Measurements from ENCODE around the gene CPNE8. TPM values are rescaled to one million over a fixed set of nuclear protein-coding genes. Genes with fewer than 3 reads are reported as not detected.

Gene CPNE8
- total and polyA plus RNA-seq, 10 of the 15 experiments (the other 5 are each of a cell fraction or from before 2014, with no cell fraction given) = 11.3 to 38.4 (median 18.9) TPM

DNA sequence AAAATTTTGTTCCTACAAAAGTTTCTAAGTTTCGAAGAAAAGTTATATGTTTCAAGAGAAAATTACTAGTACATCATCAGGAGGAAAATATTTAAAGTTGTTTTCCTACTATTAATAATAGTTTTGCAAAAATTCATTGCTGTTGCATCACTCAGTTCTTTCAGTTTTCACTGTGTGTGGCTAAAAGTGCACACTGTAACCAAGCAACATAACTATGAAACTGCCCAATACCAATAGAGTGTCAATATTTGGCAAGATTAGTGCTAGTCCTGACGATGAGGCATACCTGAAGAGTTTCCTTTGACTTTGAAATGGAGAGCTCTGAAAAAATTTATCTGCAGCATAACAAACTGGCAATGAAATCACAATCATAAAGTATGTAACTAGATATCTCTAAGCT lies 194.3 kb downstream of the CPNE8 start:
- ChIA-PET SMC1A (ENCODE audit: uncharacterized antibody, unreplicated experiment) (interaction anchor here (0.8 to 2.0 kb wide), 3 partner anchors 18 to 61 kb away, joined by 3 to 7 read pairs (median 4); no protein-coding TSS in a partner anchor), CTCF (interaction anchor here (0.6 to 0.8 kb wide), 2 partner anchors 18 to 114 kb away, joined by 3 read pairs; no protein-coding TSS in a partner anchor), RAD21 (ENCODE audit: unreplicated experiment) (interaction anchor here (2.2 kb wide), 1 partner anchor 184 kb away, joined by 4 read pairs; no protein-coding TSS in a partner anchor), POLR2A (interaction anchor here (0.7 kb wide), 1 partner anchor 388 kb away, joined by 4 read pairs; no protein-coding TSS in a partner anchor)
- peak; percentile 96 for ATAC-seq
- Histone ChIP-seq H3K4me2 (ENCODE audit: control insufficient read depth, insufficient read depth) (0 out of 2 replicates have a peak overlapping the region, but pooled peaks have one; percentile 25), H3K4me3 (no peak overlapping the region), H3K9ac (ENCODE audit: control insufficient read depth, insufficient read depth, low read length) (no peak overlapping the region), H3K36me3 (ENCODE audit: control insufficient read depth in 2 of 2, insufficient read depth in 2 of 2, low read length in 1 of 2) (0 out of 4 replicates have a peak, but pooled peaks cover 0 to 5% of the 10 kb centered on the region in 2 experiments), H3K79me2 (ENCODE audit: control insufficient read depth, insufficient read depth, low read length) (no peaks in the 10 kb centered on the region), H3K9me3 (replicated peaks; ENCODE audit: control insufficient read depth, insufficient read depth, low read length) (no peaks in the 10 kb centered on the region; the same call in 2 of the 3 replicates), H3K27me3 (replicated peaks in 1 of 2; ENCODE audit: control insufficient read depth in 2 of 2, insufficient read depth in 2 of 2, low read length in 1 of 2) (no peaks in the 10 kb centered on the region), H3K27ac (ENCODE audit: control insufficient read depth, insufficient read depth) (no peak overlapping the region), H2AFZ (ENCODE audit: control insufficient read depth, low read depth, low read length) (no peak overlapping the region), H4K20me1 (ENCODE audit: control insufficient read depth, insufficient read depth) (no peaks in the 10 kb centered on the region), H3K4me1 (ENCODE audit: control insufficient read depth, insufficient read depth, low read length) (peaks cover 5% of the 10 kb centered on the region; the same call in 1 of the 2 replicates)
- 4% methylated on average over 2 of the region's 2 CpGs for WGBS (ENCODE audit: insufficient coverage, insufficient replicate concordance, low lambda C conversion rate, missing lambda C conversion rate)
- BruUV-seq (replicated peaks) = no TSS peak
- peak; percentile 19 for DNase-seq (ENCODE audit: low read depth, low spot score)
- in situ Hi-C loops (cut with MboI) (no loop called here), intact Hi-C loops (cut with micrococcal nuclease; ENCODE audit: unreplicated experiment) (no loop called here)
- peak; percentile 71 for FAIRE-seq
- TF ChIP-seq, protein P1, sequence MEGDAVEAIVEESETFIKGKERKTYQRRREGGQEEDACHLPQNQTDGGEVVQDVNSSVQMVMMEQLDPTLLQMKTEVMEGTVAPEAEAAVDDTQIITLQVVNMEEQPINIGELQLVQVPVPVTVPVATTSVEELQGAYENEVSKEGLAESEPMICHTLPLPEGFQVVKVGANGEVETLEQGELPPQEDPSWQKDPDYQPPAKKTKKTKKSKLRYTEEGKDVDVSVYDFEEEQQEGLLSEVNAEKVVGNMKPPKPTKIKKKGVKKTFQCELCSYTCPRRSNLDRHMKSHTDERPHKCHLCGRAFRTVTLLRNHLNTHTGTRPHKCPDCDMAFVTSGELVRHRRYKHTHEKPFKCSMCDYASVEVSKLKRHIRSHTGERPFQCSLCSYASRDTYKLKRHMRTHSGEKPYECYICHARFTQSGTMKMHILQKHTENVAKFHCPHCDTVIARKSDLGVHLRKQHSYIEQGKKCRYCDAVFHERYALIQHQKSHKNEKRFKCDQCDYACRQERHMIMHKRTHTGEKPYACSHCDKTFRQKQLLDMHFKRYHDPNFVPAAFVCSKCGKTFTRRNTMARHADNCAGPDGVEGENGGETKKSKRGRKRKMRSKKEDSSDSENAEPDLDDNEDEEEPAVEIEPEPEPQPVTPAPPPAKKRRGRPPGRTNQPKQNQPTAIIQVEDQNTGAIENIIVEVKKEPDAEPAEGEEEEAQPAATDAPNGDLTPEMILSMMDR (IDR thresholded peaks at IDR 0.05 in 2 of 3, conservative IDR thresholded peaks at IDR 0.05 in 1 of 3; ENCODE audit: control insufficient read depth in 2 of 3, extremely low read depth in 1 of 3, insufficient read depth in 1 of 3, low read depth in 3 of 3, low read length in 3 of 3) = no peak
- peak; percentile 35 to 68; a peak in 2 of 4 replicates for TF ChIP-seq EP300 (IDR thresholded peaks at IDR 0.05; ENCODE audit: borderline replicate concordance in 1 of 2, control insufficient read depth in 1 of 2, low read depth in 2 of 2, low read length in 2 of 2)
- TF ChIP-seq, protein P2, sequence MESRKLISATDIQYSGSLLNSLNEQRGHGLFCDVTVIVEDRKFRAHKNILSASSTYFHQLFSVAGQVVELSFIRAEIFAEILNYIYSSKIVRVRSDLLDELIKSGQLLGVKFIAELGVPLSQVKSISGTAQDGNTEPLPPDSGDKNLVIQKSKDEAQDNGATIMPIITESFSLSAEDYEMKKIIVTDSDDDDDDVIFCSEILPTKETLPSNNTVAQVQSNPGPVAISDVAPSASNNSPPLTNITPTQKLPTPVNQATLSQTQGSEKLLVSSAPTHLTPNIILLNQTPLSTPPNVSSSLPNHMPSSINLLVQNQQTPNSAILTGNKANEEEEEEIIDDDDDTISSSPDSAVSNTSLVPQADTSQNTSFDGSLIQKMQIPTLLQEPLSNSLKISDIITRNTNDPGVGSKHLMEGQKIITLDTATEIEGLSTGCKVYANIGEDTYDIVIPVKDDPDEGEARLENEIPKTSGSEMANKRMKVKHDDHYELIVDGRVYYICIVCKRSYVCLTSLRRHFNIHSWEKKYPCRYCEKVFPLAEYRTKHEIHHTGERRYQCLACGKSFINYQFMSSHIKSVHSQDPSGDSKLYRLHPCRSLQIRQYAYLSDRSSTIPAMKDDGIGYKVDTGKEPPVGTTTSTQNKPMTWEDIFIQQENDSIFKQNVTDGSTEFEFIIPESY (IDR thresholded peaks at IDR 0.05) = no peak
- no peak for TF ChIP-seq MTA3 (IDR thresholded peaks at IDR 0.05; ENCODE audit: borderline replicate concordance, low read length)
- TF ChIP-seq WRNIP1 (IDR thresholded peaks at IDR 0.05; ENCODE audit: borderline replicate concordance, low read depth, low read length) = no peak
- no peak for TF ChIP-seq ZBED1 (IDR thresholded peaks at IDR 0.05; ENCODE audit: borderline replicate concordance)
- no peak for TF ChIP-seq GATAD2B (conservative IDR thresholded peaks at IDR 0.05; ENCODE audit: low read depth)
- no peak for TF ChIP-seq IKZF1 (conservative IDR thresholded peaks at IDR 0.05)
- no peak for TF ChIP-seq TCF3 (IDR thresholded peaks at IDR 0.05; ENCODE audit: borderline replicate concordance, insufficient read depth, low read depth, low read length)
- TF ChIP-seq, protein P3, sequence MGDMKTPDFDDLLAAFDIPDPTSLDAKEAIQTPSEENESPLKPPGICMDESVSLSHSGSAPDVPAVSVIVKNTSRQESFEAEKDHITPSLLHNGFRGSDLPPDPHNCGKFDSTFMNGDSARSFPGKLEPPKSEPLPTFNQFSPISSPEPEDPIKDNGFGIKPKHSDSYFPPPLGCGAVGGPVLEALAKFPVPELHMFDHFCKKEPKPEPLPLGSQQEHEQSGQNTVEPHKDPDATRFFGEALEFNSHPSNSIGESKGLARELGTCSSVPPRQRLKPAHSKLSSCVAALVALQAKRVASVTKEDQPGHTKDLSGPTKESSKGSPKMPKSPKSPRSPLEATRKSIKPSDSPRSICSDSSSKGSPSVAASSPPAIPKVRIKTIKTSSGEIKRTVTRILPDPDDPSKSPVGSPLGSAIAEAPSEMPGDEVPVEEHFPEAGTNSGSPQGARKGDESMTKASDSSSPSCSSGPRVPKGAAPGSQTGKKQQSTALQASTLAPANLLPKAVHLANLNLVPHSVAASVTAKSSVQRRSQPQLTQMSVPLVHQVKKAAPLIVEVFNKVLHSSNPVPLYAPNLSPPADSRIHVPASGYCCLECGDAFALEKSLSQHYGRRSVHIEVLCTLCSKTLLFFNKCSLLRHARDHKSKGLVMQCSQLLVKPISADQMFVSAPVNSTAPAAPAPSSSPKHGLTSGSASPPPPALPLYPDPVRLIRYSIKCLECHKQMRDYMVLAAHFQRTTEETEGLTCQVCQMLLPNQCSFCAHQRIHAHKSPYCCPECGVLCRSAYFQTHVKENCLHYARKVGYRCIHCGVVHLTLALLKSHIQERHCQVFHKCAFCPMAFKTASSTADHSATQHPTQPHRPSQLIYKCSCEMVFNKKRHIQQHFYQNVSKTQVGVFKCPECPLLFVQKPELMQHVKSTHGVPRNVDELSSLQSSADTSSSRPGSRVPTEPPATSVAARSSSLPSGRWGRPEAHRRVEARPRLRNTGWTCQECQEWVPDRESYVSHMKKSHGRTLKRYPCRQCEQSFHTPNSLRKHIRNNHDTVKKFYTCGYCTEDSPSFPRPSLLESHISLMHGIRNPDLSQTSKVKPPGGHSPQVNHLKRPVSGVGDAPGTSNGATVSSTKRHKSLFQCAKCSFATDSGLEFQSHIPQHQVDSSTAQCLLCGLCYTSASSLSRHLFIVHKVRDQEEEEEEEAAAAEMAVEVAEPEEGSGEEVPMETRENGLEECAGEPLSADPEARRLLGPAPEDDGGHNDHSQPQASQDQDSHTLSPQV (IDR thresholded peaks at IDR 0.05) = no peak
- no peak for TF ChIP-seq HDAC2 (IDR thresholded peaks at IDR 0.05)
- no peak for TF ChIP-seq POU2F2 (IDR thresholded peaks at IDR 0.05; ENCODE audit: borderline replicate concordance, low read depth, low read length)
